ENCODE measurements around the gene ZNF519.
"Not testable (repeated sequence)": the region's sequence is repeated elsewhere in the genome, so short reads cannot be mapped to it uniquely, and the experiment has no call there.

The ZNF519 gene

DNA sequence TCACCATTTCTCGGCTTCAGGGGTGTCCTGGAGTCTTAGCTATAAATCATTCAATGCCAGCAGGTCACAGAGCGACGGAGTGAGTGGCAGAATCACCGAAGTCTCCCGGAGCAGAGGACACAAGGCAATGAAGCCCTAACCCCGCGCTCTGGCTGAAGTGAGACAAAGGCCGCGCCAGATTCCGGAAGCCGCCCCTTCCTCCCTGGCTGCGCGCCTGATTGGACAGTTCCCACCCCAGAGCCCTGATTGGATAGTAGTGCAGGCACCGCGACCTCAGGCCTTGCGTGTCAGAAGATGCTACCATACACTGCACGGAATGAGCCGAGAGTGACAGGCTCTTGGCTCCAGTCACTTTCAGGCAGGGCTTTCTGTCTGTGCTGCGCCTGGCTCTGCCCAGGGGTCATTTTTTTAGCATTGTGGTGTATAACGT, at the start of gene ZNF519:
TSS of gene ZNF519 (minus strand) at position 165 of the 430 bp plus-strand sequence. CDS start at position 7, 158 bp downstream.
- peak; percentile 91 for DNase-seq (ENCODE audit: low read depth, low spot score)

DNA sequence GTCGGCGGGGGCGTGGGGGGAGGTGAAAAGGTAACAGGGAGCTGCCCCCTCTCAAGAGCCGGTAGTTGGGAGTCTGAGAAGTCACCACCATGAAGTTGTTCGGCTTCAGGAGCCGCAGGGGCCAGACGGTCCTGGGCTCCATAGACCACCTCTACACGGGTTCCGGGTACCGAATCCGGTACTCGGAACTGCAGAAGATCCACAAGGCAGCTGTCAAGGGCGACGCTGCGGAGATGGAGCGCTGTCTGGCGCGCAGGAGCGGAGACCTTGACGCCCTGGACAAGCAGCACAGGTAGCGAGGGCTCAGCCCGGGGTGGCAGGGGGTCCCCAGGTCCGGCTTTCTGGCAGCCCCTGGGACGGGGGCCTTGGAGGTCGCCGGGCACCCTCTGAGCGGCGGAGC, 47.1 kb upstream of the ZNF519 start:
- no peak for DNase-seq (ENCODE audit: low read depth, low spot score)

GRCh38 chr18:14178321-14179196, 46.3 kb upstream of the ZNF519 start:
- peak; percentile 30 for DNase-seq (ENCODE audit: low read depth, low spot score)

GRCh38 chr18:14177540-14178320, 45.5 kb upstream of the ZNF519 start:
- not testable (repeated sequence) for DNase-seq (ENCODE audit: low read depth, low spot score)

GRCh38 chr18:14175404-14175803, 43.2 kb upstream of the ZNF519 start:
- DNase-seq (ENCODE audit: low read depth, low spot score): not testable (repeated sequence)

DNA sequence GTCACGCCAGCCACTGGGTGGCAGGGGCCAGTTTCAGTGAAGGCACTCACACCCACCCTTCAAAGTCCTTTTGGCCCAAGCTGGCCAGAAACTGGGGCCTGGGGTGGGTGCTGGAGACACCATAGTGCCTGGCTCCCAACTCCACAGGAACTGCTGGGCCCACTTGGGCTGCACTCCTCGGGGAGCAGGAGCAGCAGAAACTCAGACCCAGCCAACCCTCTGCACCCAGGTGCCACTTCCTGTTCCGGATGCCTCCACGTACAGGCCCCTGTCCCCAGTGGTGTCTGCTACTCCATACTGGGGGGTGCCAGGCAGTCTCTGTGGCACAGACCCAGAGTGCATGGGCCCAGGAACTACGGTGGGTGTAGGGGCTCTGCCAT, 42.5 kb upstream of the ZNF519 start:
- DNase-seq (ENCODE audit: low read depth, low spot score): no peak

DNA sequence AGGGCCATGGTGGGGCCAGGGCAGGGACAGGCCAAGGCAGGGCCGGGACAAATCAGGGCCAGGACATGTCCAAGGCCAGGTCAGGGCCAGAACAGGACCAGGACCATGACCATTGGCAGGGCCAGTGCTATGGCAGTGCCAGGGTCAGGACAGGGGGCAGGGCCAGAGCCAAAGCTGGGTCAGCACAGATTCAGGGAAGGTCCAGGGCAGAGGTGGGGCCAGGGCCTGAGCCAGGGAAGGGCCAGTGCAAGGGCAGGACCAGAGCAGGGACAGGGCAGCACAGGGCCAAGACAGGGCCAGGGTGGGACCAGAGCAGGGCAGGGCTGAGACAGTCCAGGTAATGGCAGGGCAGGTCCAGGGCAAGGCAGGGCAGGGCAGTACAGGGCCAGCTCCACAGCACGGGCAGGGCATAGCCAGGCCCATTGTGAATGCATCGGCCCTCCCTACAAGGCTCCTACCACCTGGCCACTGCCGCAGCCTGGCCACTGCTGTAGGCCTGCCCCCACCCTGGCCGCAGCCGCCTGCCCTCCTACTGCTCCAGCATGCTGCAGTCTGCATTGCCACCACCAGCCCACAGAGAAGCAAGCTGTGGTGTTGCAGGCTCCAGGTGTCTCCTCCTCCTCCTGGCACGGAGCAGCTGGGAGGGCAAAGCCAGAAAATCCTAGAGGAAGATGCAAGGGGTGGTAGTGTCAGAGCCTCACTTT, 41.9 kb upstream of the ZNF519 start:
- DNase-seq (ENCODE audit: low read depth, low spot score): not testable (repeated sequence)

DNA sequence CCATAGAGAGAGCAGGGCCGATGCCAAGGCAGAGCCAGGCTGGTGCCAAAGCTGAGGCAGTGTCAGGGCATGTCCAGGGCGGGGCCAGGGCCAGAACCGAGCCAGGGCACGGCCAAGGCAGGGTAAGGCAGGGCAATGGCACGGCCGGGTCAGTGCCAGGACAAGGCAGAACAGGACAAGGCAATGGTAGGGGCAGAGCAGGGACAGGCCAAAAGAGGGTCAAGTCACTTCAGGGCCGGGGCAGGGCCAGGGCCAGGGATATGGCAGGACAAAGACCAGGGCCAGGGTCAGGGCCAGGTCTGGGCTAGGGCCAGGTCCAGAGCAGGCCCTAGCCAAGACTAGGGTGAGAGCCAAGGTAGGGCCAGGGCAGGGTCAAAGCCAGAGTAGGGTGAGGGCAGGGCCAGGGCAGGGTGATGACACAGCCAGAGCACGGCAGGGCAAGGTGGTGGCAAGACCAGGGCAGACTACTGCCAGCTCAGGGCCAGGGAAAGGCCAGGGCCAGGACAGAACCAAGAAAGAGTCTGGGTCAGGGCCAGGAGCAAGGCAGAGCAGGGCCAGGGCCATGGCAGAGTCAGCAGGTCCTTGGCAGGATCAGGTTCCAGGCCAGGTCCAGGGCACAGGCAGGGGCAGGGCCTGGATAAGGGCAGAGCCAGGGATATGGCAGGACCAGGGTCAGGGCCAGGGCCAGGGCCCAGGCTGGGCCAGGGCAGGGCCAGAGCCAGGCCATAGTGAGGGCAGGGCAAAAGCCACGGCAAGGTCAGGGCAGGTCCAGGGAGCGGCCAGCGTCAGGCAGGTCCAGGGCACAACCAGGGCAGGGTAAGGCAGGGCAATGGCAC, 41.1 kb upstream of the ZNF519 start:
- not testable (repeated sequence) for DNase-seq (ENCODE audit: low read depth, low spot score)

DNA sequence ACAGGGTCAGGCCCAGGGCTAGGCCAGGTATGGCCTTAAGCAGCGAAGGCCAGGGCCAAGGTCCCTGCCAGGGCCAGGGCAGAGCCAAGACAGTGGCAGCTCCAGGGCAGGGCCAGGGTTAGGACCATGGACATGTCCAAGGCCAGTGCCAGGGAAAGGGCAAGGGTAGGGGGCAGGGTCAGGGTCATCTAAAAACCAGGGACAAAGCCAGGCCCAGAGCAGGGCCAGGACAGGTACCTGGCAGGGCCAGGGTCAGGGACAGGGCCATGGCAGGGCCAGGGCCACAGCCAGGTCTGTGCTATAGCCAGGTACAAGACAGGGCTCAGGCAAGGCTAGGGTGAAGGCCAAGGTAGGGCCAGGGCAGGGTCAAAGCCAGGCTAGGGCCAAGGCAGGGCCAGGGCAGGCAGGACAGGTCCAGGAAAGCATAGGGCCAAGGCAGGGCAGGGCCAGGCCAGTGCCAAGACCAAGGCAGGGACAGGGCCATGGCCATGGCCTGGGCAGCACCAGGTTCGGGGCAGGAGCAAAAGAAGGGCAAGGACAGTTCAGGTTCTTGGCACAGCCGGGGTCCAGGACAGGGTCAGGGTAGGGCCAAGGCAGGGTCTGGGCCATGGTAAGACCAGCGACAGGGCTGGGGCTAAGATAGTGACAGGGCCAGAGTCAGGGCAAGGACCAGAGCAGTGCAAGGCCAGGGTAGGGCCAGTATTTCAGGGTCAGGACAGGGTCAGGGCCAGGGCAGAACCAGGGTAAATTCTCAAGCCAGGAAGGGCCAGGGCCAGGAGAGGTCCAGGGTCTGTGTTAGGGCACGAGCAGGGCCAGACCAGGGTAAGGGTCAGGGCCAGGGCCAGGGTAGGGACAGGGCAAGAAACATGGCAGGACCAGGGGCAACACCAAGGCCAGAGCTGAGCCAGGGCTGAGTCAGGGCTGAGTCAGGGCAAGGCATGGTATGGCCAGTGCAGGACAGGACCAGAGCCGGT, 40.2 kb upstream of the ZNF519 start:
- DNase-seq (ENCODE audit: low read depth, low spot score): not testable (repeated sequence)

DNA sequence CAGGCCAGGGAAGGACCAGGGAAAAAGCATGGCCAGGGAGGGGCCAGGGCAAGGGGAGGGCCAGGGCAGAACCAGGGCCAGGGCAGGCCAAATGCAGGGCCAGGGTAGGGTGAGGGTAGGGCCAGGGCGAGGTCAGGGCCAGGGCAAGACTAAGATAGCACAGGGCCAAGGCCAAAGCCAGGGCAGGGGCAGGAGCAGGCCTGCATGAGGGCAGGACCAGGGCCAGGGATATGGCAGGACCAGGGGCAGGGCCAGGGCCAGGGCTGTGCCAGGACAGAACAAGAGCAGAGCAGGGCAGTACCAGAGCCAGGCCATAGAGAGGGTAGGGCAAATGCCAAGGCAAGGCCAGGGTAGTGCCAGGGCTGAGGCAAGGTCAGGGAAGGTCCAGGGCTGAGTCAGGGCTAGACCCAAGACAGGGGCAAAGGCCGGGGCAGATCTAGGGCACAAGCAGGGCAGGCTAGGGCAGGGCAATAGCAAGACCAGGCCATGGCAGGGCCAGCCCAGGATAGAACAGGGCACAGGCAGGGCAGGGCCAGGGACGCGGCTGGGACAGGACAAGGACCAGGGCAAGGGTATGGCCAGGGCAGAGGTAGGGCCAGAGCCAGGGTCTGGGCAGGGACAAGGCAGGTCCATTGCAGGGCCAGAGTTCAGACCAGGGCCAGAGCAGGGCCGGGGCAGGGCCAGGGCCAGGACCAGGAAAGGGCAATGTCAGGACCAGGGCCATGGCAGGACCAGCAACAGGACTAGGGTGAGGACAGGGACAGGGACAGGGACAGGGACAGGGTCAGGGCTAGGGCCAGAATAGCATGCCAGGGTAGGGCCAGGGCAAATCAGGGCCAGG, 39.3 kb upstream of the ZNF519 start:
- DNase-seq (ENCODE audit: low read depth, low spot score): not testable (repeated sequence)

DNA sequence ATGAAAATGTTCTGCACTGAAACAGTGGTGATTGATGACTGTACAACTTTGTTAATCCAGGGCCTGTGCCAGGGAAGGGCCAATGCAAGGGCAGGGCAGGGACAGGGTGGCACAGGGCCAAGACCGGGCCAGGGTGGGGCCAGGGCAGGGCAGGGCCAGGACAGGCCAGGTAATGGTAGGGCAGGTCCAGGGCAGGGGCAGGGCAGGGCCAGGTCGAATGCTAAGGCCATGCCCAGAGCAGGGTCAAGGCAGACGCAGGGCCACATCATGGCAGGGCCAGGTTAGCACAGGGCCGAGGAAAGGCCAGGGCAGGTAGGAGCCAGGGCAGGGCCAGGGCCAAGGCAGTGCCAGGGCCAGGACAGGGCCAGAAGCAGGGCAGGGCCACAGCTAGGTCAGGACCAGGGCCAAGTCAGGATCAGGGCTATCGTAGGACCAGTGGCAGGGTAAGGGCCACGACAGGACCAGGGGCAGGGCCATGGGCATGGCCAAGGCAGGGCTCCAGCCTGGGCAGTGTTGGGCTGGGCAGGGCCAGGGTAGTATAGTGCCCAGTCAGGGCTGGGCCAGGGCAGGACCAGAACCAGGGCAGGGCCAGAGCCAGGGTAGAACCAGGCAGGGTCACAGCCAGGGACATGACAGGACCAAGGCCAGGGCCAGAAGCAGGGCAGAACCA, 38.3 kb upstream of the ZNF519 start:
- not testable (repeated sequence) for DNase-seq (ENCODE audit: low read depth, low spot score)

- DNase-seq (ENCODE audit: low read depth, low spot score): not testable (repeated sequence)
Observed at GRCh38 chr18:14162915-14163314, 30.7 kb upstream of the ZNF519 start.

- not testable (repeated sequence) for DNase-seq (ENCODE audit: low read depth, low spot score)
Observed at GRCh38 chr18:14151564-14152113, 19.4 kb upstream of the ZNF519 start.

- DNase-seq (ENCODE audit: low read depth, low spot score): not testable (repeated sequence)
Observed at GRCh38 chr18:14150766-14151165, 18.5 kb upstream of the ZNF519 start.

- DNase-seq (ENCODE audit: low read depth, low spot score): not testable (repeated sequence)
Observed at GRCh38 chr18:14149916-14150420, 17.7 kb upstream of the ZNF519 start.

DNA sequence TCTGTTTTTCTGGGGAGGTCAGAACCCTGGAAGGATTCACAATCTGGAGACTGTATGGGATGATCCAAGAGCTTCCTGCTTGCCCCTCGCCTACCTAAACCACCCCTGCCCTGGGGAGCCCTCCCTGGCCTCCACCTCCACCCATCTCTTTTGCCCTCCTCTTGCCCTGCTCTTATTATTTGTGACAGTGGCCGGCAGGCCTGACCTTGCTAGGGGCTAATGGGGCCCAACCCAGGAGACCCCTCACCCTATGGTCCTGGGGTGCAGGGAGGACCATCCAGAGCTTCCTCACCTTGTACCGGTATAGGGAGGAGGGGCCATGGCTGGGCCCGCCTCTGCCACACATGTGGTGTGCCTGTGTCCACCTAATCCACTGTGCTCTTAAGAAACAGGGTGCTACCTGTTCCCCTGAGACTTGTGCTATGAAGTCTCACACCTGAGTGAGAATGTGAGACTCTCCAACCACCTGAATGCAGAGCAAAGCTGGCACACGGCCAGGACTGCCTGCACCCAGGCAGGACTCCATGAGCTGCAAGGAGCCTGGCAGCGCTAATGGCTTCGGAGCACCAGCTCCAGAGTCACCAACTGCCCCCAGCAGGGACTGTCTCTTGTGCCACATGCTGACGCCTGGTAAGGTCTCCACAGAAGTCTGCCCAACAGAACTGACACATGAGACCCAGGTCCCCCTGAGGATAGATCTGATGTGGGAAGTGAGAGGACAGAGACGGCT, 17.1 kb upstream of the ZNF519 start:
- DNase-seq (ENCODE audit: low read depth, low spot score): not testable (repeated sequence)
